Suprapubic skin (tissue), 4 donors: ENCODE data around the gene SERTAD2. TPM values are rescaled to one million over a fixed set of nuclear protein-coding genes. Genes with fewer than 3 reads are reported as not detected.

Experiments
- DNase-seq, 2 donors: peaks; one replicate each; pipeline ENCODE4 v3.0.0-alpha.2; 2019; ENCODE audit warnings: low spot score in 2 of 2
- H3K27ac ChIP-seq: fragments of 200-600 bp; sonication (generic); one replicate; pipeline ENCODE4 v1.5.1; 2019
- H3K27me3 ChIP-seq: fragments of 200-600 bp; sonication (generic); one replicate; pipeline ENCODE4 v1.5.1; 2019
- H3K36me3 ChIP-seq: fragments of 200-600 bp; sonication (generic); one replicate; pipeline ENCODE4 v1.5.1; 2019
- H3K4me1 ChIP-seq: fragments of 200-600 bp; sonication (generic); one replicate; pipeline ENCODE4 v1.5.1; 2019
- H3K4me3 ChIP-seq: fragments of 200-600 bp; sonication (generic); one replicate; pipeline ENCODE4 v1.5.1; 2019; ENCODE audit warnings: mild to moderate bottlenecking
- H3K9me3 ChIP-seq: fragments of 200-600 bp; sonication (generic); one replicate; pipeline ENCODE4 v1.5.1; 2019
- CTCF ChIP-seq, 2 donors: fragments of 200-600 bp in 1 of 2; fragments of 450-650 bp in 1 of 2; sonication (generic) in 1 of 2; IDR thresholded peaks; one replicate each; pipeline ENCODE4 v1.5.1; 2016 to 2019; ENCODE audit warnings: antibody characterized with exemption in 2 of 2, mild to moderate bottlenecking in 1 of 2, moderate library complexity in 1 of 2
- EP300 ChIP-seq: sonication (generic); formaldehyde crosslinking; IDR thresholded peaks from one replicate; pipeline ENCODE4 v1.6.1; 2017; ENCODE audit warnings: antibody characterized with exemption
- POLR2A ChIP-seq, 2 donors: fragments of 450-650 bp; IDR thresholded peaks; one replicate each; pipeline ENCODE4 v1.6.1; 2017; ENCODE audit warnings: antibody characterized with exemption in 2 of 2, mild to moderate bottlenecking in 2 of 2, moderate library complexity in 2 of 2
- POLR2AphosphoS5 ChIP-seq, 3 donors: sonication (generic); formaldehyde crosslinking; IDR thresholded peaks; one replicate each; pipeline ENCODE4 v1.6.1; 2017; ENCODE audit warnings: antibody characterized with exemption in 3 of 3
- WGBS: methylation state at CpG from one replicate; pipeline ENCODE4 v1.1.5; 2018; 5-methylcytosine and 5-hydroxymethylcytosine counted together
- total RNA-seq, 4 donors: library from RNA; depleted of rRNA; stranded (reverse); fragments of >200 nt; gene quantifications; one replicate each; pipeline ENCODE4 v1.1.0, GENCODE V29; 2016

Gene SERTAD2
- total RNA-seq, 4 donors from 2014 or later: 23.7 to 36.4 (median 30.9) TPM

- H3K36me3 ChIP-seq: peaks cover 22% of the 10 kb centered on the region
These were observed 16.6 kb downstream of the SERTAD2 start for GRCh38 chr2:64637000-64637635.

GRCh38 chr2:64635976-64636911, 17.5 kb downstream of the SERTAD2 start:
- Histone ChIP-seq H3K4me1 (peaks cover 86% of the 10 kb centered on the region), H3K9me3 (no peaks in the 10 kb centered on the region)
- no peak for TF ChIP-seq EP300
- TF ChIP-seq CTCF (IDR thresholded peaks at IDR 0.05): no peak
- no peak for TF ChIP-seq POLR2A (IDR thresholded peaks at IDR 0.05)
- TF ChIP-seq POLR2AphosphoS5 (IDR thresholded peaks at IDR 0.05): no peak

More at GRCh38 chr2:64637000-64637635, 16.6 kb downstream of the SERTAD2 start:
- Histone ChIP-seq H3K9me3 (no peaks in the 10 kb centered on the region), H3K4me3 (no peak overlapping the region), H3K27me3 (no peaks in the 10 kb centered on the region), H3K27ac (peak overlapping the region; percentile 50), H3K4me1 (peaks cover 94% of the 10 kb centered on the region)
- WGBS: 58% methylated on average over 9 of the region's 9 CpGs
- no peak for TF ChIP-seq POLR2AphosphoS5 (IDR thresholded peaks at IDR 0.05)
- TF ChIP-seq POLR2A (IDR thresholded peaks at IDR 0.05): no peak
- TF ChIP-seq EP300: no peak
- TF ChIP-seq CTCF (IDR thresholded peaks at IDR 0.05): no peak
- no peak for DNase-seq

GRCh38 chr2:64634345-64635267, 19.1 kb downstream of the SERTAD2 start:
- H3K4me3 ChIP-seq: no peak overlapping the region
- 66% methylated on average over 11 of the region's 11 CpGs for WGBS
- no peaks in the 10 kb centered on the region for H3K9me3 ChIP-seq
- no peak overlapping the region for H3K27ac ChIP-seq
- peaks cover 75% of the 10 kb centered on the region for H3K4me1 ChIP-seq
- no peaks in the 10 kb centered on the region for H3K27me3 ChIP-seq
- no peak for DNase-seq
- peaks cover 30% of the 10 kb centered on the region for H3K36me3 ChIP-seq
- no peak for TF ChIP-seq EP300
- no peak for TF ChIP-seq POLR2AphosphoS5 (IDR thresholded peaks at IDR 0.05)
- TF ChIP-seq POLR2A (IDR thresholded peaks at IDR 0.05): no peak
- TF ChIP-seq CTCF (IDR thresholded peaks at IDR 0.05): no peak

More at GRCh38 chr2:64635976-64636911, 17.5 kb downstream of the SERTAD2 start:
- no peak overlapping the region for H3K27ac ChIP-seq
- no peak overlapping the region for H3K4me3 ChIP-seq
- no peaks in the 10 kb centered on the region for H3K27me3 ChIP-seq
- no peak for DNase-seq
- 61% methylated on average over 30 of the region's 38 CpGs for WGBS
- peaks cover 22% of the 10 kb centered on the region for H3K36me3 ChIP-seq

- no peaks in the 10 kb centered on the region for H3K9me3 ChIP-seq
- H3K27ac ChIP-seq: no peak overlapping the region
- H3K4me3 ChIP-seq: no peak overlapping the region
- no peak for DNase-seq
- 49% methylated on average over 9 of the region's 9 CpGs for WGBS
- H3K36me3 ChIP-seq: peaks cover 30% of the 10 kb centered on the region
- H3K27me3 ChIP-seq: no peaks in the 10 kb centered on the region
- peaks cover 73% of the 10 kb centered on the region for H3K4me1 ChIP-seq
- TF ChIP-seq EP300 (no peak), POLR2AphosphoS5 (IDR thresholded peaks at IDR 0.05) (no peak), POLR2A (IDR thresholded peaks at IDR 0.05) (no peak), CTCF (IDR thresholded peaks at IDR 0.05) (no peak)
These were observed 20.6 kb downstream of the SERTAD2 start for GRCh38 chr2:64632835-64633819.
